ENCODE results near the gene ENTPD8. TPM values are rescaled to one million over a fixed set of nuclear protein-coding genes. Genes with fewer than 3 reads are reported as not detected.

The ENTPD8 gene
- total RNA-seq, 1 experiment from 2014 or later = 0.77 TPM

GRCh38 chr9:137459601-137460362, 18.6 kb upstream of the ENTPD8 start:
- Histone ChIP-seq H4K5ac (ENCODE audit: insufficient read length, low read depth, low read length) (no peak overlapping the region), H3K23ac (ENCODE audit: insufficient read length, low read depth, low read length) (no peak overlapping the region), H2AFZ (ENCODE audit: low read length) (no peak overlapping the region), H3K23me2 (ENCODE audit: insufficient read length, low read depth, low read length, poor library complexity, severe bottlenecking) (peaks cover 9% of the 10 kb centered on the region), H2AK5ac (ENCODE audit: insufficient read length, low read length) (no peak overlapping the region), H3K56ac (ENCODE audit: insufficient read length, low read depth, low read length) (no peak overlapping the region), H3K4ac (ENCODE audit: low read depth, low read length) (no peak overlapping the region), H2BK120ac (ENCODE audit: low read depth, low read length, poor library complexity, severe bottlenecking) (no peak overlapping the region), H2BK12ac (ENCODE audit: insufficient read length, low read depth, low read length) (no peak overlapping the region), H3K18ac (ENCODE audit: insufficient read length, low read depth, low read length) (peak overlapping the region; percentile 6), H2BK5ac (ENCODE audit: insufficient read length, low read length) (no peak overlapping the region), H3K4me2 (ENCODE audit: insufficient read depth, insufficient read length, low read length) (no peak overlapping the region), H2BK15ac (ENCODE audit: low read depth, low read length) (no peak overlapping the region), H3K79me1 (ENCODE audit: insufficient read depth, low read depth, low read length, poor library complexity, severe bottlenecking) (no peaks in the 10 kb centered on the region), H3K9ac (ENCODE audit: extremely low read depth, insufficient read length, low read length) (no peak overlapping the region), H3K9me3 (ENCODE audit: control insufficient read depth, low read depth, low read length) (no peaks in the 10 kb centered on the region), H3K79me2 (ENCODE audit: insufficient read depth, low read length) (no peaks in the 10 kb centered on the region), H3K27me3 (ENCODE audit: insufficient read depth, low read length) (no peaks in the 10 kb centered on the region; the same call in 1 of the 2 replicates), H3K4me1 (ENCODE audit: insufficient read depth, low read length) (no peaks in the 10 kb centered on the region), H4K8ac (replicated peaks; ENCODE audit: insufficient read length, low read depth, low read length) (no peak overlapping the region), H3T11ph (ENCODE audit: low read length) (no peak overlapping the region), H3K14ac (ENCODE audit: insufficient read depth, low read length) (no peak overlapping the region; the same call in 1 of the 2 replicates), H4K91ac (ENCODE audit: insufficient read length, low read depth, low read length) (no peak overlapping the region), H2BK20ac (ENCODE audit: low read depth, low read length, poor library complexity, severe bottlenecking) (no peak overlapping the region), H3K27ac (ENCODE audit: insufficient read length, low read depth, low read length) (no peak overlapping the region), H4K20me1 (ENCODE audit: control insufficient read depth, insufficient read depth, insufficient read length) (peaks cover 3% of the 10 kb centered on the region)
- Mint-ChIP-seq H3K36me3 (ENCODE audit: insufficient read depth in 1 of 3, low read depth in 3 of 3) (peaks cover 0 to 17% (median 13%) of the 10 kb centered on the region in 3 experiments; a peak in 4 of 7 replicates), H3K4me3 (peak overlapping the region; percentile 17 to 58; a peak in 2 of 5 replicates), H3K9me3 (no peaks in the 10 kb centered on the region), H3K27me3 (ENCODE audit: low read depth) (peaks cover 30% of the 10 kb centered on the region), H3K4me1 (peaks cover 0 to 7% of the 10 kb centered on the region in 2 experiments; a peak in 2 of 4 replicates), H3K27ac (no peak overlapping the region)
- DNase-seq = no peak
- no CpG with 5 or more reads among the region's 15 CpGs for WGBS (ENCODE audit: extremely low coverage, insufficient read length, low lambda C conversion rate)
- TF ChIP-seq CTCF (conservative IDR thresholded peaks at IDR 0.05) = no peak

Data from H9 (cell line).